Measurements from ENCODE around the gene ZNF79.
A peak's percentile ranks its signal among the peaks of the same experiment; 100 is the strongest.

ZNF79 gene

DNA sequence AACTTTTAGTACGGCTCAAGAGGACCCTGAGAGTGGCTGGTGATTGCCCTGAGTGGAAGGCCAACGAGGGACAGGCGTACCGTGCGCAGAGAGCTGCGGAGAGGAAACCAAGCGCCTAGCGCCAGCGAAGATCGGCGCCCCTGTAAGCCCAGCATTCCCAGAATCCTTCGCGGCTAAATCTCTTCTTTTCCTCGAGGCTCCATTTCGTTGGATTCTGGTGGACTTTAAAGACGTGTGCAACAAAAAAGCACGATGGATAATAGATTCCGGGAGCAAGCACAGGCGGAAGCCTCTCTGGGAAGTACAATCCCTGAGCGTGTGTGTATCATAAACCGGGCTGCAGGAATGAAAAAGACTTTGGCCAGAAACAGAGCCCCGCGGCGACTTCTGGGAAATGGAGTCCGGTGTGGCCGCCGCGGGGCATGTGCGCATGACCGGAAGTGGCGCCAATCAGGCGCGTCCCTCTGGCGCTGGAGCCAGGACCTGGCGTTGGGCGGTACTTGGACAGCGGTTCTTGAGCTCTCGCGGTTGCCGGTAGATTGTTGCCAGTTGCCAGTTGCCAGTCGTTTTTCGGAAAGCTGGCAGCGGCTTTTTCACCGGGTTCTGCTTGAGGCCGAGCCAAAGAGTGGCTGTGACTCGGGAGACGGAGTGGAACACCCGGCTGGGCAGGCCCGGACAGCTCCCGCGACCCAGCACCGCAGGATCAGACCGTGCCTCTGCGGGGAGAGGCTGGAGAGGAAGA is at the start of gene ZNF79:
TSS of gene ZNF79 (plus strand) at position 449 of the 742 bp plus-strand sequence. CDS start 406 bp downstream, outside the sequence.
- DNase-seq, result peak; percentile 93

DNA sequence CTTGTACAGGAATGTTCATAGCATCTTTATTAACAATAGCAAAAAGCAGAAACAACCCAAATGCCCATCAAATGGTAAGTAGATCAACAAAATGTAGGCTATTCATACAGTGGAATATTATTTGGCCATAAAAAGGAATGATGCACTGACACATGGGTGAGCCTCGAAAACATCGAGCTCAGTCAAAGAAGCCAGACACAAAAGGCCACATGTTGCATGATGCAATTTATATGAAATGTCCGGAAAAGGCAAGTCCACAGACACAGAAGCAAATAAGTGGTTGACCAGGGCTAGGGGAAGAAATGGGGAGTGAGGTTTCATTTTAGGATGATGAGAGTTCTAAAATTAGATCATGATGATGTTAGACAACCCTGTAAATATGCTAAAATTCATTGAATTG is 43.7 kb upstream of the ZNF79 start:
- no peak for DNase-seq

DNA sequence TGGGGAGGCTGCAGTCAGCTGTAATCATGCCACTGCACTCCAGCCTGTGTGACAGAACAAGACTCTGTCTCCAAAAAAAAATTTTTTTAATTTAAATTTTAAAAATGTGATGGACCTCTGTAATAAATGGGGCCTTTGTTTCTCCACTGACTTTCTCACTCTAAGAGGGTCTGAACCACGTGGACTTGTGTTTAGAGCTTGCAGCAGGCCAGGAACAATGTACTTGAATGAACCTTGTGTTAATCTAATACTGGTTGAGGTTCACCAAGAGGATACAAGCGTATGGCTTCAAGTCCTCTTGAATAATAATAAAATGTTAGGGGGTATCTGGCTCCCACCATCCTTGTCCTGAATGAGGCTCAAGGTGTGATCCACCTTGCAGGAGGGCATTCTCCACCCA is 41.6 kb upstream of the ZNF79 start:
- DNase-seq, result no peak

DNA sequence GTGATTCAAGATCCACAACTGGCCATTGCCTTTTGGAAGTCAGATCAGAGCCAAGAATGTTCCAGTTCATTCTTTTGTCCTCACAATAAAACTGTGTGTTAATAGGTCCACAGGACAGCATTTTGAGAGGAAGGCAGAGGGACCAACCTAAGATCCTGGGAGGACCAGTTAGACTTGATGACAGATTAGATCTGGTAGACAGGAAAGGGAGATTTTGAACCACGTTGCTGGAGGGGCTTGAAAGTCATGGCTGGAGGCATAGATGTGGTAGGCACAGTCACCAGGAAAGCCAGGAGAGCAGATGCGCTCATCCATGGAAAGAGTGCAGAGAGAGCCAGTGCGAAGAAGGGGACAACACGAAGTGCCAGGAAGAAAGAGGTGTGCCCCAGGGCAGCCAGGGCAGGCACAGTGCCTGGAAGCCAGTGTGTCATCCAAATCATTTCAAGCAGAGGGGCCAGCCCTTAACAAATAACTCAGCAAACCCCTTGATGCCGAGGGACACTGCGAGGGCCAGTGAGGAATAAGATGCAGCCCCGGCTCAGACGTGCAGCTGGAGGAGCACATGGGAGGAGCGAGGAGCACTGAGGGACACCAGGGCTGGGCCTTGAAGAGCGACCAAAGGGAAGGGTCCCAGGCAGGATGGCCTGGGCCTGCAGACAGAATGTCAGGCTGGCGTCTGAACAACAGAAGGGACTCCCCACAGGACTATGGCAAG is 40.0 kb upstream of the ZNF79 start:
- no peak for DNase-seq

DNA sequence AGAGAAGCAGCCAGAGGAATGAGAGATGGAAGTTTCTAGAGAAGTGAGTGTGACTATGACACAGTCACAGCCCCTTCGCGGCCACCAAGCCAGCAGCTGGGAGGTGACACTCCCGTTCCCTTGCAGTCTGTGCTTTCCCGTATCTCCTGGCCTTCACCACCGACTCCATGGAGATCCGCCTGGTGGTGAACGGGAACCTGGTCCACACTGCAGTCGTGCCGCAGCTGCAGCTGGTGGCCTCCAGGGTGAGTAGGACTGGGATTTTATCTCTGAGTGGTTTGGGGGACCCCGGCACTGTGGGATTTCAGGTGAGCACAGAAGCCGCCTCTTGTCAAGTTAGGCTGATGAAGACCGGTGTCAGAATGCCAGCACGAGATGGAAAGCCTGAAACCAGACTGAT is 39.3 kb upstream of the ZNF79 start:
- no peak for DNase-seq

DNA sequence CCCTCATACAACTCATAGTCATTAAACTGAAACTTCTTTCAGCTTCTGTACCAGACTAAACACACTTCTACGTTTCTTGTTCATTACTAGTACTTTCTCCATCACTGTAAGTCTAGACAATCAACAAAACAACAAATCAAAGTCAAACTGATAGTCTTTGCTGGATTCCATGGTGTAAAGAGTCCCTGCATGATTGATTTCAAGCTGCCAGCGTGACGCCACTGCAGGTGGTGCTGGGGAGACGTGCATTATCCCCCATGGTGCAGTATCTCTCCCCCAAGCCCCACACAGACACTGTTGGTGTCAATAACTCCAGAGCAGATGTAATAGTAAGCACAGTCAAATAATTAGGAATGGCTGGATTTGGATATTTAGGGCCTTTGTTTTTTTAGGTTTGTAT is 37.9 kb upstream of the ZNF79 start:
- no peak for DNase-seq

DNA sequence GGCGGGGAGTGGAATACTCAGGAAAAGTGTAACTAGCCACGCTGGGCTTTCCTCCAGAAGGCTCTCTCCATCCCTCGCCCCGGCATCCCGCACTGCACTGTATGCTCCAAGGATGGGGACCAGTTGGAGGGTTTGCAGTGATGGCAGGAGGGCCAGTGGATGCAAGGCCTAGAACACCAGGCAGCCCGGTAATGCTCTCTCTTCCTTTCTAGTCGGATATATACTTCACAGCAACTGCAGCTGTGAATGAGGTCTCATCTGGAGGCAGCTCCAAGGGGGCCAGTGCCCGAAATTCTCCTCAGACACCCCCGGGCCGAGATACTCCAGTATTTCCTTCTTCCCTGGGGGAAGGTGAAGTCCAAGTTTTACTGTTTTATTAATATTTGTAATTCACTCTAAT is 37.2 kb upstream of the ZNF79 start:
- no peak for DNase-seq

DNA sequence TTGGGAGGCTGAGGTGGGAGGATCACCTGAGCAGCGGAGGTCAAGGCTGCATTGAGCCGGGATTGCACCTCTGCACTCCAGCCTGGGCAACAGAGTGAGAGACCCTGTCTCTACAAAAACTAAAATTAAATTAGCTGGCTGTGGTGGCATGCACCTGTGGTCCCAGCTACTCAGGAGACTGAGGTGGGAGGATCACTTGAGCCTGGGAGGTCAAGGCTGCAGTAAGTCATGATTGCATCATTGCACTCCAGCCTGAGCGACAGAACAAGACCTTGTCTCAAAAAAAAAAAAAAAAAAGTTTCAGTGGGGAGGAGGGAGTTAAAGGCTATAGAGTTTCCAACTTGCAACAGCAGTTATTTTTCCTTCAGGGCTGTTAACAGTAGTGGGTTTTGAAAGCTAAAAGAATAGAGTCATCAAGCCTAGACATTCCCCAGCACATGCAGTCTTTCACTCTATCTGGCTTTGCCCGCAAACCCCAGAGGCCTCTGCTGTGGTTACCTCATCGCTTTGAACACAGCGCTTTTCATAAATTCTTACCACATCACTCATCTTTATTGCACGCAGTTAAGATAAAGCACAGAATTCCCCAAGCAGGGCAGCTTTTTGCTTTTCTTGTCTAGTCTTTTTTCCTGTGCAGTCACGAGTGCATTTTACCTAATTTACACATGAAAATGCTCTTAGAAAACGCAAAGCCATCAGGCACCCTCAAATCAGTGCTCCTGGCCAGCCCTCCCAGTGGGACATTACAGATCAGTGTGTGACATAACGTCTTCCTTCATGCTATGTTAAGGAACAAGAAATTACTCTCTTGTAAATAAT is 35.9 kb upstream of the ZNF79 start:
- peak; percentile 86 for DNase-seq

DNA sequence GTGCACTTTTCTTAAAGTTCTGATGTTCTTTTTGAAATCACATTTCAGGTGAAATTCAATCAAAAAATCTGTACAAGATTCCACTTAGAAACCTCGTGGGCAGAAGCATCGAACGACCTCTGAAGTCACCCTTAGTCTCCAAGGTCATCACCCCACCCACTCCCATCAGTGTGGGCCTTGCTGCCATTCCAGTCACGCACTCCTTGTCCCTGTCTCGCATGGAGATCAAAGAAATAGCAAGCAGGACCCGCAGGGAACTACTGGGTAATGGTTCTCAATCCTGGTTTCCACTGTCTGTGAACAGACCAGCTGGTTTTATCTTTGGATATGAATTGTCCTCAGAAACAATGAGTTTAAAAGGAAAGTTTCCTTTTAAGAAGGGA is 35.3 kb upstream of the ZNF79 start:
- peak; percentile 23 for DNase-seq

DNA sequence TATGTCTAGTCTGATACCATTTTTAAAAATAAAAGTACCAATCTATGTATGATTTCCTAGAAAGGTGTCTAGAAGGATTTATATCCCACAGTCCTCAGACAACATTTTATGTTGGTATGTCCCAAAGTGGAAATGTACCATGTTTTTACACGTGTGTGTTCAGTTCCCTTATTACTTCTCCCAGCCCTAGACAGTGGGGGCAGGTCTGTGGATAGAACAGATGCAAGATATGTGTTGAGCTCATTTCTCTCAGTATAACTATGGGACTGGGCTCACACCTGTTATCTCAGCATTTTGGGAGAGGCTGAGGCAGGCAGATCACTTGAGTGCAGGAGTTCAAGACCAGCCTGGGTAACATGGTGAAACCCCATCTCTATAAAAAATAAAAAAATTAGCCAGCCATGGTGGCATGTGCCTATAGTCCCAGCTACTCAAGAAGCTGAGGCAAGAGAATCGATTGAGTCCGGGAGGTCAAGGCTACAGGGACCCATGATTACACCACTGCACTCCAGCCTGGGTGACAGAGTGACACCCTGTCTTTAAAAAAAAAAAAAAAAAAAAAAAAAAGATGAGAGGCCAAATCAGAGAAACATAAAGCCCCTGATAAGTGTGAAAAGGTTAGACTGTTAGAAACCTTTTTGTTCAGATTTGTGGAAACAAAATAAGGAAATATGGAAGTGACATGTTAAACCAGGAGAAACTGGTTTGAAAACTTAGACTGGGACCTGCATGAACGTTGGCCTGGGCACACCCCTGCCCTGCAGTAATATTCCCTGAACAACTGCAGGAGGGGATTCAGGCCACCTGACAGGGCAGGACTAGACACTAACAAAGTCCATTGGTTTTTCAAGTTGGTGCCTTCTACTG is 34.6 kb upstream of the ZNF79 start:
- DNase-seq, result no peak

DNA sequence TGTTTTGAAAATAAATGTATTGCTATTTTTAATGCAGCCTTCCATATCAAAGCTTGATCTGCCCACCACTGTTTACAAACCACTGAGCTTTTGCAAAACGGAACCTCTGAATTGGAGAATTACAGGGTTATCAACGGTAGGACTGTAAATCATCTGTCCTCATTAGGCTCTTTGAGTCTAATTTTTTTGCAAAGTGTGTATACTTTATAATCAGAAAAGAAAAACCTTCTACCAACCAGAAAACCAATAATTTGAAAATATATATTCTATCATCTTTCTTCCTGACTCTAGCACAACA is 34.0 kb upstream of the ZNF79 start:
- no peak for DNase-seq

DNA sequence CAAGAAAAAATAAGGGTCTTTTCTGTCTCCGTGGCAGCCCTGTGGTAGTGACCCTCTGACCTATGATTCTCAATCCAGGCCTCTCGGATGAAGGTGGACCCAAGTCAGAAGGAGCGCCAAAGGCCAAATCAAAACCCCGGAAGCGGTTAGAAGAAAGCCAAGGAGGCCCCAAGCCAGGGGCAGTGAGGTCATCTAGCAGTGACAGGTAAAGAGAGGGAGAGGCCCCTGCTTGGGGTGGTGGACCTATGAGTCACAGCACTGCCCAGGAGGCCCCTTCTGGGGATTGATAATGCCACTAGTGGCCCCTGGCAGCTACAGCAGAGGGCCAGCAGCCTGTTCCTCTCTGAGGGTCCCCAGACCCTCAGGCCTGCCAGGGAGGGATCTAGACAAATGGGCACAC is 33.6 kb upstream of the ZNF79 start:
- DNase-seq, result no peak

DNA sequence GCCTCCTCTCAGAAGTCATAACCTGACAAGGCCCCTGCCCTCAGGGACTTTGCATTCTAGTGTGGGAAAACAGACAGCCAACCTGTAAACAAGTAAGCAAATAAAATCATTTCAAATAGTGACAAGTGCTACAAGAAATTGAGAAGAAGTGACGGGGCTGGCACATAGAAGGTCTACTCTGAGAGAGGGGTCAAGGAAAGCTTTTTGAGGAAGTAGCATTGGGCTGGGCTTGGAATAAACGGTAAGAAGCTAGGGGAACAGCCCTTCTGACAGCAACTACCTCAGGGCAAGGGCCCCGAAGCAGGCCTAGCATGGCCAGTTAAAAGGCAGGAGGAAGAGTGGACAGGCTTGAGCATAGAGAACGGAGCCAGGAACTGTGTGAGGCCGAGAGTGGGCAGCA is 32.0 kb upstream of the ZNF79 start:
- DNase-seq, result no peak

DNA sequence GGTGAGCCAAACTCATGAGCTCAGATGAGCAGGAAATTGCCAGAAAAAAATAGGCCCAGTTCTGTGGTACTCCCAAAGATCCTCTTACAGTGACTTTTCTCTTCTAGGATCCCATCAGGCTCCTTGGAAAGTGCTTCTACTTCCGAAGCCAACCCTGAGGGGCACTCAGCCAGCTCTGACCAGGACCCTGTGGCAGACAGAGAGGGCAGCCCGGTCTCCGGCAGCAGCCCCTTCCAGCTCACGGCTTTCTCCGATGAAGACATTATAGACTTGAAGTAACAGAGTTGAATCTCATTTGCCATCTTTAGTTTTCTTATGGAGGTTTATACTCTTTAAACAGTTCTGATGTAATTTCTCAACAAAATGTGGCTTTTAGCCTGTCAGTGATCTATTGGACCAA is 31.2 kb upstream of the ZNF79 start:
- DNase-seq, result no peak

DNA sequence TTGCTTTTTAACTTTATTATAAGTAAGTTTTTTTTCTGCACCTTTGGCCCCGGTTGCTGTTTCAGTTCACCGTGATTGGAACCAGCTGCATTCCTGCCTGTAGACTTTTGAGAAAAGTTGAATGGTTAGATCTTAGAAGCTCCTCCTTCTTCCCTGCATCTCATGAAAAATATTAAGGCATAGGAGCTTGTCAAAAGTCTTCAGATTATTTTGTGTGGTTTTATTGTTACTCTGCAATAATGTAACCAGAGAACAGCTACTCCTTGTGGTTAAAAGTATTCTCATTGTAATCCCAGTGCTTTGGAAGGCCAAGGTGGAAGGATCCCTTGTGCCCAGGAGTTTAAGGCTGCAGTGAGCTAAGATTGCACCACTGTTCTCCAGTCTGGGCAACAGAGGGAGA is 30.5 kb upstream of the ZNF79 start:
- no peak for DNase-seq

DNA sequence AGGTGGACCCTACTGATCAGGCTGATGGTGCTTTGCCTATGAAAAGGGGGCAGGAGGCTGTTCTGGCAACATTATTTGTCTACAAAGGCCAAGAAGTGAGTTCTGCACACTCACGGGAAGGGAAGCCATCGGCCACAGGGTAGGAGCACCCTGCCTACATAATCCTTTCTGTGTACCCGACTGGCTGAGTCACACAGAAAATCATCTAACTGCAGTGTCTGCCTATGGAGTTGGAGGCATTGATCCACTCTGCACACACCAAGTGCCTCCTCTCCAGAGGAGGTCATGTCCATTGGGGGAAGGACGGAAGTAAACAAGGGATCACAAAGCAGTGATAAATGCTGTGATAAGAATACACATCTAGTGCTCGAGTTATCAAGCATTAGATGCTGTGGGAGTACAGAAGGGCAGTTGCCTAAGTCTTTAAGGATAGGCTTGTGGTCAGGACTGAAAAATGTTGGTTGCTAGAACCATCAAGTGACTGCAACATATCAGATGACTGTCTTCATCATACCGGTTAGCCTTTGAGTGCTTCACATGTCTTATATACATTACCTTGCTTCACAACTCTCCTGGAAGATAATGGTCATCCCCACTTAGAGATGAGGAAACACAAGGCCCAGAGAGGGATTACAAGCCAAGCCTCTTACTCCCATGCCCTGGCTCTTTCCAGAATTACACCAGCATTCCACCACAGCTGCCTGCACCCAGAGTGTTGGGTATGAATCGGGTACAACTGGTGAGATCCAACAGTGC is 28.5 kb upstream of the ZNF79 start:
- DNase-seq, result no peak

DNA sequence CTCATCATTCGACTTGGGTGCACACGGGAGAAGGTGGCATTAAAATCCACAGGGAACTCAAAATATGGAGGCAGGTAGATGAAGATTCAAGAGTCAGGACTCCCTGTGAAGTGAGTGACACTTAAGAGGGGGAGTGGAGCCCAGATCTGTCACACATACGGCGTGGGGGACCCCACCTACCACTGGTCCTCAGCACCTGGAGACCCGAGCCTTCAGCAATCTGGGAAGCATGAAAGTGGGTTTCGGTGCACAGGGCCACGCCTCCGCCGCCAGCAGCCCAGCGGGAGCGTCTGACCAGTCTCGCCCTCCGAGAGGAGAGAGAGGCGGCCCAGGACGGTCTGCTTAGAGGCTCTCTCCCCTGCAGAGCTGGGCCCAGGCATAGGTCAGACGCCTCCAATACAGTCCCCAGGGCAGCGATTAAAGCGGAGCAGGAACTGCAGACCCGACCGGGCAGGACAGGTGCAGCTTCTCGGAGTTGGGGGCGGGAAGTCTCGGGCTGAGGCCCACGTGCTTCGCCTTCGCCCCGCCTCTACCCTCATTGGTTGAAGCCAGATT is 27.9 kb upstream of the ZNF79 start:
- no peak for DNase-seq

DNA sequence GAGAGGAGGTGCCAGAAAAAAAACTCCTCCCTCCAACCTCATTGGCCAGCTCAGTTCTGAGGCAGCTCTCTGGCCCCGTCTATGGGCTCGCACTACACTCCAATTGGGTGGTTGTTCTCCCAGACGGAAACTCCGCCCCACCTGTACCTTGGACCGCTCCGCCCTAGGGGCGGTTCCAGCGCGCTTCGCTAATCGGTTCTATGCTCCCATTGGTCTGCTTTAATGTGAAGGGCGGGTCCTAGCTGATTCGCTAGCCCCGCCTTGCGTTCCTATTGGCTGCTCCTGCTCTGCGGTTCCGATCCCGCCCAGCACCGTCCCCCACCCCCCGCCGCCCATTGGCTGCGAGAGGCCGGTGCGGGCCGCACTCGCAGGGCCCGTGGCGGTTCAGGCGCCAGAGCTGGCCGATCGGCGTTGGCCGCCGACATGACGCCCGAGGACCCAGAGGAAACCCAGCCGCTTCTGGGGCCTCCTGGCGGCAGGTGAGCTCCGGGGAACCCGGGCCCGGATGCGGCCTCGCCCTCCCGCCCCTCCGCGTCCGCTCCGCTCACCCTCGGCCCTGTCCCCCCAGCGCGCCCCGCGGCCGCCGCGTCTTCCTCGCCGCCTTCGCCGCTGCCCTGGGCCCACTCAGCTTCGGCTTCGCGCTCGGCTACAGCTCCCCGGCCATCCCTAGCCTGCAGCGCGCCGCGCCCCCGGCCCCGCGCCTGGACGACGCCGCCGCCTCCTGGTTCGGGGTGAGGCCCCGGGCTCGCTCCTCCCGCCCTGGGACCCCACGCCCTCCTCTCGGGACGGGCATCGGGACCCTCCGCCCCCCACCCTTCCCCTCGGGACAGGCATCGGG is 27.2 kb upstream of the ZNF79 start, which contains the start of gene SLC2A8:
TSS of gene SLC2A8 (plus strand) at position 362 of the 838 bp plus-strand sequence. CDS start at position 424, 62 bp downstream.
- peak; percentile 92 for DNase-seq

DNA sequence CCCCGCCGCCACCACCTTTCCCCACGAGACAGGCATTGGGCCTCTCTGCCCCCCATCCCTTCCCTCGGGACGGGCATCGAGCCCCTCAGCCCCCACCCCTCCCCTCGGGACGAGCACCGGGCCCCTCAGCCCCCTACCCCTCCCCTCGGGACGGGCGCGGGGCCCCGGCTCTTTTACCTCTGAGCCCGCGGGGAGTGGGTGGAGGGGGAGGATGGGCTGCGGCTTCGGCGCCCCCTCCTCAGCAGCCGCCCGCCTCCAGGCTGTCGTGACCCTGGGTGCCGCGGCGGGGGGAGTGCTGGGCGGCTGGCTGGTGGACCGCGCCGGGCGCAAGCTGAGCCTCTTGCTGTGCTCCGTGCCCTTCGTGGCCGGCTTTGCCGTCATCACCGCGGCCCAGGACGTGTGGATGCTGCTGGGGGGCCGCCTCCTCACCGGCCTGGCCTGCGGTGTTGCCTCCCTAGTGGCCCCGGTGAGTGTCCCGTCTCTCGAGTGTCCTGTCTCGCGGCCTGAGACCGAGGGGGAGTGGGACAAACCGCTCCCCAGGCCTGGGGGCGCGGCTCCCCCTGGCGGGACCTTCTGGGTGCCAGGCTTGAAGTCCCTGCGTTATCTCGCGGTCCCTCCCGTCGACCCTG is 26.4 kb upstream of the ZNF79 start:
- DNase-seq, result peak; percentile 19

DNA sequence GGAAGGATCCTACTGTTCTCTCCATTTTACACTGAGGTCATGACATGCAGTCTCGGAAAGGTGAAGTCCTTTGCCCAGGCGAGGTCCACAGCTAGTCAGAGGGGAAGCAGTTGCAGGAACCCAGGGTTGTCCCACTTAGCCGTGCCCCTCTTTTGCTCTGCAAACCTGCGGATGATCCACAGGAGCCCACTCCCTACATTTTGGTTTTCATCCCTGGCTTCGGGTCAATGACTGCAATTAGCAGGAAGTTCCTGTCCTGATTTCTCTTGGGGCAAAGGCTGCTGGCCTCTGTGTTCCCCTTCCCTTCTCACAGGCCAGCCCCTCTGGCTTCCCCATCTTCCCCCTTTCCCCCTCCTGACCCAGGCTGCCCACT is 25.9 kb upstream of the ZNF79 start:
- DNase-seq, result no peak

All from activated naive CD4-positive, alpha-beta T cell treated with Interleukin-2 at 50 U/mL for 16 hours (primary cell).